ENCODE measurements around the gene TRPV4. TPM values are rescaled to one million over a fixed set of nuclear protein-coding genes. Genes with fewer than 3 reads are reported as not detected.
A peak's percentile ranks its signal among the peaks of the same experiment; 100 is the strongest.

TRPV4 gene
- total and polyA plus RNA-seq, 9 of the 15 experiments (the other 6 are each of a cell fraction or from before 2014, with no cell fraction given): 0.13 TPM; not detected in 8

DNA sequence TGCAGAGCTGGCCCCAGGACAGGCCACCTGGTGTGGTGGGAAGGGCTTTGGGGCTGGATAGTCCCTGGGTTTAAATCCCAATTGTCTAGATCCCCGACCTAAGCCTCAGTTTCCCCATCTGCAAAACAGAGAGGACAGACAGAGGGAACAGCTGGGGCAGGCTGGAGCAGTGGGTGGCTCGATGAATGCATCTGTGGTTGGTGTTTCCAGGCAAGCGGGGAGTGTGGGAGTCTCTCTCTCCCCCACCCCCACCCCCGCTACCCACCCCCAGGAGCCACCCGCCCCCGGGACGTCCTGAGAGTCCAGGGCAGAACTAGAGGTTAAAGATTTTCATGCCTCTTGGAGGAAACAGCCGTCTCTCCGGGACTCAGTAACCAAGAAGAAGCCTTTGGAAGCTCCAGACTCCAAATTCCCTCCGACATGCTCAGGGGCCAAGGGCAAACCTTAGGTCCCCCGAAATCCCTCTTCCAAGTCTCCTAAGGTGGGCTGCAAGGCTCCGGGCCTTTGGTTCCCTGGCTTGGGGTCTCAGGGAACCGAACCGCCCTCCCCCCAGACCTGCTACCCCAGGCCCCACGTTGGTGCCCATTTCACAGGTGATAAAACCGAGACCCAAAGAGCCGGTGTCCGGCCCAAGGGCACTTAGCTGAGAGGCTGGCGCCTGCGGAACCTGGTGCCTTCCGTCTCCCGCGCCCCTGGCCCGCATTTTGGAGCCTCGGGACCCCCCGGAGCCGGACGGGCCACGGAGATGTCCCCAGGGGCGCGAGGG is 474 bp downstream of the TRPV4 start:
- H3K9ac ChIP-seq (ENCODE audit: insufficient read depth in 1 of 2, low read depth in 2 of 2, low read length in 2 of 2): peak overlapping the region in 1 of 2 experiments; percentile 20; a peak in 1 of 4 replicates
- H3K36me3 ChIP-seq (ENCODE audit: control insufficient read depth, insufficient read depth, low read length): no peaks in the 10 kb centered on the region
- DNase-seq (ENCODE audit: extremely low read depth in 1 of 4, low spot score in 3 of 4) (no peak), FAIRE-seq (no peak), ATAC-seq (no peak)
- no peaks in the 10 kb centered on the region for H3K9me1 ChIP-seq (ENCODE audit: control insufficient read depth, insufficient read depth, low read length)
- in situ Hi-C loops (cut with MboI) (no loop called here), intact Hi-C loops (cut with micrococcal nuclease) (no loop called here)
- CTCF ChIA-PET (ENCODE audit: low intra/inter-chr PET ratio): no interaction called here
- H2AFZ ChIP-seq (ENCODE audit: low read depth, low read length): no peak overlapping the region
- H3K79me2 ChIP-seq (ENCODE audit: control insufficient read depth, insufficient read depth, low read length): no peaks in the 10 kb centered on the region
- peaks cover 0 to 8% of the 10 kb centered on the region in 2 experiments; a peak in 1 of 5 replicates for H3K4me1 ChIP-seq (replicated peaks in 1 of 2; ENCODE audit: control insufficient read depth in 2 of 2, insufficient read depth in 2 of 2, low read length in 2 of 2)
- no peaks in the 10 kb centered on the region for H3K9me3 ChIP-seq (replicated peaks; ENCODE audit: control insufficient read depth, insufficient read depth, low read depth, low read length)
- H3K27ac ChIP-seq (ENCODE audit: extremely low read depth, low read depth, low read length): no peak overlapping the region
- H4K20me1 ChIP-seq (replicated peaks; ENCODE audit: control insufficient read depth, insufficient read depth, low read length): no peaks in the 10 kb centered on the region
- peaks cover 20 to 47% of the 10 kb centered on the region in 2 experiments; a peak in 4 of 5 replicates for H3K27me3 ChIP-seq (ENCODE audit: control insufficient read depth in 2 of 2, insufficient read depth in 2 of 2, low read length in 2 of 2)
- no peak overlapping the region for H3K4me2 ChIP-seq (ENCODE audit: insufficient read depth, low read length)
- BruUV-seq (replicated peaks): no TSS peak
- WGBS (ENCODE audit: insufficient coverage, low coverage, missing lambda C conversion rate): 11% methylated on average over 13 of the region's 31 CpGs
- POLR2A ChIA-PET: no interaction called here
- H3K4me3 ChIP-seq: no peak overlapping the region
- TF ChIP-seq RBM25 (IDR thresholded peaks at IDR 0.05; ENCODE audit: low read depth, low read length, severe bottlenecking) (no peak), KDM1A (IDR thresholded peaks at IDR 0.05) (0 out of 4 replicates have a peak, but pooled peaks of 1 of the 2 experiments have one; percentile 15), PHF20 (IDR thresholded peaks at IDR 0.05; ENCODE audit: partially characterized antibody) (no peak)

DNA sequence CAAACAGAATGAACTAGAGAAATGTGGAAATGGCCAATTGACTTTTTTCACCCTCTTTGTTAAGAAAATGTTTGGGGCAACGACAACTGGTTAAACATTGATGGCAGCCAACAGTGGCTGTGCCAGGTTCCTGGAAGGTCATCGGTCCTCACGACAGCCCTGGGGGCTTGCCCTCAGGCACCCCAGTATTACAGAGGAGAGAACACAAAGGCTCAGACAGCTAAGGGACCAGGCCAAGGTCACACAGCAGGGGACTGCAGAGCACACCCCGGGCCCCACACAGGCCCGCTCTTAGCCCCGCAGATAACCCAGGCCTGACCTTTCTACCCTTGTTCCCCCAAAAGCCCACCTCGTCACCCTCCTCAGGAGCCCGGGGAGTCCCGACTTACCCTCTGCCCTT is 1.3 kb downstream of the TRPV4 start:
- in situ Hi-C loops (cut with MboI): no loop called here
- Histone ChIP-seq H2AFZ (ENCODE audit: low read depth, low read length) (no peak overlapping the region), H3K36me3 (ENCODE audit: control insufficient read depth, insufficient read depth, low read length) (no peaks in the 10 kb centered on the region), H4K20me1 (replicated peaks; ENCODE audit: control insufficient read depth, insufficient read depth, low read length) (no peaks in the 10 kb centered on the region), H3K9me3 (replicated peaks; ENCODE audit: control insufficient read depth, insufficient read depth, low read depth, low read length) (no peaks in the 10 kb centered on the region), H3K27ac (ENCODE audit: extremely low read depth, low read depth, low read length) (no peak overlapping the region), H3K4me1 (replicated peaks in 1 of 2; ENCODE audit: control insufficient read depth in 2 of 2, insufficient read depth in 2 of 2, low read length in 2 of 2) (peaks cover 0 to 8% of the 10 kb centered on the region in 2 experiments; a peak in 1 of 5 replicates), H3K4me2 (ENCODE audit: insufficient read depth, low read length) (no peak overlapping the region), H3K27me3 (ENCODE audit: control insufficient read depth in 2 of 2, insufficient read depth in 2 of 2, low read length in 2 of 2) (peaks cover 23 to 54% of the 10 kb centered on the region in 2 experiments; a peak in 4 of 5 replicates), H3K9ac (ENCODE audit: insufficient read depth in 1 of 2, low read depth in 2 of 2, low read length in 2 of 2) (no peak overlapping the region), H3K4me3 (no peak overlapping the region), H3K9me1 (ENCODE audit: control insufficient read depth, insufficient read depth, low read length) (no peaks in the 10 kb centered on the region), H3K79me2 (ENCODE audit: control insufficient read depth, insufficient read depth, low read length) (no peaks in the 10 kb centered on the region)
- 5% methylated on average over 9 of the region's 9 CpGs for WGBS (ENCODE audit: insufficient coverage, low coverage, missing lambda C conversion rate)
- FAIRE-seq: no peak
- DNase-seq (ENCODE audit: extremely low read depth in 1 of 4, low spot score in 3 of 4): no peak
- ChIA-PET CTCF (ENCODE audit: low intra/inter-chr PET ratio) (no interaction called here), POLR2A (no interaction called here)
- ATAC-seq: no peak
- BruUV-seq (replicated peaks): no TSS peak
- intact Hi-C loops (cut with micrococcal nuclease): no loop called here
- TF ChIP-seq, protein P1, sequence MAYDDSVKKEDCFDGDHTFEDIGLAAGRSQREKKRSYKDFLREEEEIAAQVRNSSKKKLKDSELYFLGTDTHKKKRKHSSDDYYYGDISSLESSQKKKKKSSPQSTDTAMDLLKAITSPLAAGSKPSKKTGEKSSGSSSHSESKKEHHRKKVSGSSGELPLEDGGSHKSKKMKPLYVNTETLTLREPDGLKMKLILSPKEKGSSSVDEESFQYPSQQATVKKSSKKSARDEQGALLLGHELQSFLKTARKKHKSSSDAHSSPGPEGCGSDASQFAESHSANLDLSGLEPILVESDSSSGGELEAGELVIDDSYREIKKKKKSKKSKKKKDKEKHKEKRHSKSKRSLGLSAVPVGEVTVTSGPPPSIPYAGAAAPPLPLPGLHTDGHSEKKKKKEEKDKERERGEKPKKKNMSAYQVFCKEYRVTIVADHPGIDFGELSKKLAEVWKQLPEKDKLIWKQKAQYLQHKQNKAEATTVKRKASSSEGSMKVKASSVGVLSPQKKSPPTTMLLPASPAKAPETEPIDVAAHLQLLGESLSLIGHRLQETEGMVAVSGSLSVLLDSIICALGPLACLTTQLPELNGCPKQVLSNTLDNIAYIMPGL (CRISPR knock-in tag; IDR thresholded peaks at IDR 0.05): no peak
- no peak for TF ChIP-seq KDM2B (CRISPR knock-in tag; IDR thresholded peaks at IDR 0.05)
- TF ChIP-seq SREBF2 (CRISPR knock-in tag; IDR thresholded peaks at IDR 0.05): no peak
- no peak for TF ChIP-seq ZKSCAN3 (CRISPR knock-in tag; IDR thresholded peaks at IDR 0.05)
- TF ChIP-seq NFATC3 (IDR thresholded peaks at IDR 0.05): no peak
- no peak for TF ChIP-seq MEF2D (tag; conservative IDR thresholded peaks at IDR 0.05; ENCODE audit: low read depth)
- TF ChIP-seq IFI16 (CRISPR knock-in tag; IDR thresholded peaks at IDR 0.05): no peak
- no peak for TF ChIP-seq ARID1B (IDR thresholded peaks at IDR 0.05)
- TF ChIP-seq MBD2 (IDR thresholded peaks at IDR 0.05; ENCODE audit: borderline replicate concordance, low read depth): no peak
